ENCODE measurements around the gene VPS37D.
"Not testable (repeated sequence)": the region's sequence is repeated elsewhere in the genome, so short reads cannot be mapped to it uniquely, and the experiment has no call there.

The VPS37D gene

DNA sequence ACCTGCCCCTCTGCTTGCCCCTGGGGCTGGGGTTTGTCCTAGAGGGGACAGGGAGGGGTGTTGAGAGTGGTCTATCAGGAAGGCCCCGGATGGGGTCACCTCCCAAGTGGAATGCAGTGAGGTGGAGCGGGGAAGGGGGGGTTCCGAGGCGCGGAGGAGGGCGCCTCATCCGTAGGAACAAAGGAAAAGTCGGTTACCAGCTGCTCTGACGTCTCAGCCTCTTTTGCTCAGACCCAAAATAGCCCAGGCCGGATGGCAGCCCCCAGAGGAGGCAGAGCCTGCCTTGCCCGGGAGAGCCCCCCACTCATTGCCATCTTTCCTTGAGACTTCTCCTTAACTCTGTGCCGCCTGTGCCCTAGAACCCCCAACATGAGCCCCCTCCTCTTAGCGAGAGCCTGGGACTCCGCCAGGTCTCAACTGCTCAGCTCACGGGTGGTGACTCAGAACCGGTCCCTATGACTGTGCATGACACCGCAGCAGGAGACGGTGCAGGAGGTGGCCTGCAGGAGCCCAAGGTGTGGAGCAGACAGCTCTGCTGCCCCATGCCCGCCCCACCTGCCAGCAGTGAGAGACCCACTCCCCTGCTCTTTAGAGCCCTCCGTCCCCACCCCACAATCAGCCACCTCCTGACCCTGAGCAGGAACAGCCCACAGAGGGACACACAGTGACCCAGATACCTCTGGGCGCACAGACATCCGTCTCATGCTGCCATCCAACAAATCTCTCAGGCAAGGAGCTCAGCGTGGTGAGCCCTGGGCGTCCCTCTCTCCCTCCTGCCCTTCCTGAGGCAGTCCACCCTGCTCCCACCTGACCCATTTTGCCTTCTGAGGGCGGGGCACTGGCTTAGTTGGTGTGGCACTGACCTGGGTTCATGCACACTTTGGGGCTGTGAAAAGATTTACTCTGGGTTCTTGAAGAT lies 38.8 kb downstream of the VPS37D start:
- no peak for DNase-seq

DNA sequence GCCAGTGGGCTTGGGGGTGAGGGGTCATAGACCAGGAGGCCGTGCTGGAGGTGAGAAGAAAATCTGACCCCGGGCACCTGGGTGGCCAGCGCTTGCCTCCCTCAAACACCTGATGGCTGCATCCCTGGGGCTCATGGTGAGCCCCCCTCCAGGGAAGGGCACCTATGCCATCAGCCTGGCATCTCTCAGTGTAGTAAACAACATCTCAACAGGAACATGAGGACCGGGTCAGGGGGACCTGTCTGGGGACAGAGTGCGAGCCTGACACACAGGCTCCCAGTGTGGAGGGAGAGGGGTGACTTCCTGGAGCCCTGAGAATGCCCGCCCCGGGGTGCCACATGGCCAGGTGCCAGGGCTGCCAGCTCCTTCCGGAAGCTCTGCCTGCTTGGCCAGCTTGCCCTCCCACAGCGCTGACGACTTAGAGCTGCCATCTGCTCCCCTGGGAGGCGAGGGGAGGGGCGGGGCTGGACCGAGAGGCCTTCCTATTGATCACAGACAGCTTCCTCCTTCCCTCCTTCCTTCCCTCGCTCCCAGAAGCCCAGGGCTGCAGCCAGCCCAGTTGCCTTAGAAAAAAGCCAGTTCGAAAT lies 39.5 kb downstream of the VPS37D start:
- no peak for DNase-seq

DNA sequence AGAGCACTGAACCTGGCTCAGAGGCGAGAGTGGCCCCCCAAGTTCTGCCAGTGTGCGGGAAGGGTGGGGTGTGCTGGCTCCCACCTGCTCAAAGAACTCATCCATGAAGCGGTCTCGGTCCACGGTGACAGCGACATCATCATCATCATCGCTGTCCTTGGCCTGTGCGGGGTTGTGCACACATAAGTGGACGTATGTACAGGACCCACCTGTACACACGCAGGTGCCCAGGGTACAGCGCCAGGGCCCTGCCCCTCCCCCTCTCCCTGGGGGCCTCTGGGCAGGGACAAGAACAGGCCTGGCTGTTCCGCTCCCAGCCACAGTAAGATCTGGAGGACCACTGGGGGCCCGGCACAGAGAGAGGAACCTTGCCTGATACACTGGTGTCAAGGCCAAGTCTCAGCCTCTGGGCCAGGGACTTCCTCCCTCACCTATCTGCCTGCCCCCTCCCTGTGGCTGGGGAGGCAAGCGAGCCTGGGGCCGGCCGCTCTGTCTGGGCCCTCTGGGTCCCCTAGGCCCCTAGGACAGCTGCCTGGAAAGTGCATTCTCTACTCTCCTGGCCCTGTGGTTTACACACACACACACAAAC lies 41.4 kb downstream of the VPS37D start:
- DNase-seq = no peak

DNA sequence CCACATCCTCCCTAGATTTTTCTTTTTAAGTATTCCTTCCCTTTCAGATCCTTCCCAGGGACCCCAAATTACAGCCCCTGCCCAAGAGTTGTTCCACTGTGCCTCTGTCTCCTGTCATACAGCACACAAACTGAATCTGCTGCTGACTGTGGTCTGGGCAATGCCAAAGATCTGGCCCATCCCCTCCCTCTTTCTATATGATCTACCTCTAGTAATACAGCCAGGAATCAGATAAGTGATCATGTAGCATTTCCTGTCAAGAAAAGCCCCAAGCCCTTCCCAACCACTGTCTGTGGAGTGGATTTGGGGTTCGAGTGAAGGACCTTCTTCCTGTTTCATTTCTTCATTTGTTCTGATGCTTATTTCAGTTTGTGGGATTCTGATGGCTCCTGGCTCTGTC lies 45.1 kb downstream of the VPS37D start:
- DNase-seq = no peak

DNA sequence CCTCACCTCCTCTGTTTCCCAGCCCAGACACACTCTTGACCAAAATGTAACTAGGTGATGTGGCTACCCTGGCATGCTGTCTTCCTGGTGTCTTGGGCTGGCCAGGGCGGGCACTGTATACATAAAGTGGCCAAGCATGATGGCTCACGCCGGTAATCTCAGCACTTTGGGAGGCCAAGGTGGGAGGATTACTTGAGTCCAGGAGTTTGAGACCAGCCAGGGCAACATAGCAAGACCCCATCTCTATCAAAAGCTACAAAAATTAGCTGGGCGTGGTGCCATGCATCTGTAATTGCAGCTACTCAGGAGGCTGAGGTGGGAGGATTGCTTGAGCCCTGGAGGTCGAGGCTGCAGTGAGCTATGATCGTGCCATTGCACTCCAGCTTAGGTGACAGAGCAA lies 45.7 kb downstream of the VPS37D start:
- DNase-seq = not testable (repeated sequence)

DNA sequence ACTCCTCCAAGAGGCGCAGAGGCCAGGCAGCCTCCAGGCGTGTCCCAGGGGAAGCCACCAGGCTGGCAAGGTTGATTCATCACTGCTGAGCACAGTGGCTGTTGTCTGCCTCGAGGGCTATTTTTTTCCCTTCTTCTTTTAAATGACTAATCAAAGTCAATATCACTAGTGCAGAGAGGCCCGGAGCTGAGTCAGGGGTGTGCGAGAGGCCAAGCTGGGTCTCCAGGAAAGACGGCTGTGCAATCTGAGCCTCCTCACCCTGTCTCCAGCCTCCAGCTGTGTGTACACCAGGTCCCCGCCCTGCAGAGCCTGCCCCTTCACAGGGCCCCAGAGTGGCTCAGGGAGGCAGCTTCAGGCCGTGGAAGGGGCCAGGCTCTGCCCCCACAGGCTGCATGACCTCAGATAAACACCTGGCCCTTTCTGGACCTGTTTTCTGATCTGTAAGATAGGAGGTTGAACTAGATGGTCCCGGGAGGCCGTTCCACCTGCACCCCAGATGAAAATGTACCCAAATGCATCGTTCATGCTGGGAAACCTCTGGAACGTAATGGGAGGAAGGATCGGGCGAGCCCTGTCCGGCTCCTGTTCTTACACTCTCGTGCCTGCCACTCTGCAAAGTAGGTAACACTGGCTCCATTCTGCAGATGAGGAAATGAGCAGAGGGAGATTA lies 48.2 kb downstream of the VPS37D start:
- no peak for DNase-seq

DNA sequence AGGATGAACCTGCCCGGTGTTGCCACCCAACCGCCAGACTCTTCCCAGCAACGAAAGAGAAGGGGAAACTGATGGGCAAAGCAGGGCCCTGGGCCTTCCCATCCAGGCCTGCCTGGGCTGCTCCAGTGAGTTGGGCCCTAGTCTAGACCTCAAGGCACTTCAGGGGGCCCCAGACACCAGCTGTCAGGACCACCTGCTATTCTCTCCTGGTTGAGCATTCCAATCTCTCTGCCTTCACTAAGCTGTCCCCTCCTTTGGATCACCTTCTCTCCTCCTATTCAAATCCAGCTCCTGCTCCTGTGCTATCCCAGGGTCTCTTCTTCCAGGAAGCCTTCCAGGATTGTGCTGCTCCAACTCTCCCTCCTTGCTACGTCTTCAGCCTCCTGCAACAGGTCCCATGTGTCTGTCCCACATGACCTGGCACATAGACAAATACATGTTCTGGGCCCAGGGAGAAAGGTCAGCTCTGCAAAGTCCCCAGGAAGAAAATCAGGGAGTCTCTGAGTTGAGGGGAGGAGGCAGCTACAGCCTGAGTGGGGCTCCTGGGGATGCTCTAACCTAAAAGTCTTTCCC lies 48.8 kb downstream of the VPS37D start:
- DNase-seq = no peak

DNA sequence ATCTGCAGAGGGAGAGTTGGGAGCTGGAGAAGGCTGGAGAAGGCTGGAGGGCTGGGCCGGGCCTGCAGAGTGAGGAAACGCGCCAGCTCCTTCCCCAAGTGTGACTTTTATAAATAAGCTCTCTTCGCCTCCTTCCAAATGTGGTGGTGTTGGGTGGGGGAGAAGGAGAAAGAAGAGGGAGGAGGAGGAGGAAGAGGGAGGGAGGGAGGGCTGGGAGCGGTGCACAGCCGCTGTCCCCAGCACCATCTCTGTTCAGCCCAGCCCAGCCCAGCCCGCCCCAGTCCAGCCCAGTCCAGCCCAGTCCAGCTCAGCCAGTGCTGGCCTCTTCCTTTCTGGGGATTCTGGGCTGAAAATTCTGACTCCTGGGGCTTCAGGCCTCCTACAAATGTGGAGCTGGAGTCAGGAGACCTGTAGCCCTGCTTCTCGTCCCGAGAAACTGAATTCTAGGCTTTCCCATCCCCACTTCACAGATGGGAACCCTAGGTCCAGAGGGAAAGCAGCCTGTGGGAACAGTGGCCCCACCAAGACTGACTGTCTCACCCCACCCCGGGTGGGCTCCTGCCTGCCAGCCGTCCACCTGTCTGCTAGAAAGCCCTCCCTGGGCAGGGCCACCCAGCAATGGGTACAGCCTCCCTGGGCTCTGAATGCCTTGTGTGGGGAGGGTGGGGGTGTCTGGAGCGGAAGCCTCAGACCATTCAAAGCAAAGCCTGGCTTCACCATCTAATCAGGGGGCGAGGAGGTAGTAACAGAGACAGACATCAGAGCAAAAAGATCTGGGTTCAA lies 49.6 kb downstream of the VPS37D start:
- no peak for DNase-seq

DNA sequence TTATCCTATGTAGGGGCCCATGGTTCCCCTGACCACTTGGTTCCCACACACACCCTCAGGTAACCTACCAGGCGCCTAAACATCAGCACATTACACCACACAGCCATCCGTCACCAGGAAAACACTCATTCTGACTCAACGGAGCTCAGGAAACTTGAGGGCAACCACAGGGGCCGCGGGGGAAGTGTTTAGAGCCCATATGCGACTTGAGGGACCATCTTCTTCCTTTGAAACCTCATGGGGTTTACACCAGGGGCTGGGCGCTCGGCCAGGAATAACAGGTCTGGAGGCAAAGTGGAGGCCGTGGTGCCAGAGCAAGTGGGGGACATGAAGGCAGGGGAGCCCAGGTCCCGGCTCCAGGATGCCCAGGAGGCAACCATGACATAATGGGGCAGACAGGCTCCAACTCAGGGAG lies 50.4 kb downstream of the VPS37D start:
- DNase-seq = no peak

DNA sequence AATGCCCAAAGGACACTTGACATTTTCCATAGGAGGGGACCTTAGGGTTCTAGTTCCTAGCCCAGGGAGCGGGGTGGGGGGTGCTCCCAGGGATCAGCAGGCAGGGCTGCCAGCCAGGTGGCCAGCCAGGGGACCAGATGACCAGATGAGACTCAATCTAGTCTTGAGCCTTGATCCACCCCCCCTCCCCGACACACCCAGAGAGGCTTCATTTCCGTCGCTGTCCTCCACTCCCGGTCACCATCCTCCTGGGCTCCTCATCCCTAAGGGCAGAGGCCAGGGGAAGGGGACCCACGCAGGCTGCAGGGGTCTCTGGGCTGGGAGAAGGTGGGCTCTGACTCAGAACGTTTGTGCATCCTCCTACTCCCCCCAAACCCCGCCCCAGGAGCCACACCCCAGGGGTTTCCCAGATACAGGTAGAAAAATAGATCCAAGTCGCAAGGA lies 50.8 kb downstream of the VPS37D start:
- no peak for DNase-seq

DNA sequence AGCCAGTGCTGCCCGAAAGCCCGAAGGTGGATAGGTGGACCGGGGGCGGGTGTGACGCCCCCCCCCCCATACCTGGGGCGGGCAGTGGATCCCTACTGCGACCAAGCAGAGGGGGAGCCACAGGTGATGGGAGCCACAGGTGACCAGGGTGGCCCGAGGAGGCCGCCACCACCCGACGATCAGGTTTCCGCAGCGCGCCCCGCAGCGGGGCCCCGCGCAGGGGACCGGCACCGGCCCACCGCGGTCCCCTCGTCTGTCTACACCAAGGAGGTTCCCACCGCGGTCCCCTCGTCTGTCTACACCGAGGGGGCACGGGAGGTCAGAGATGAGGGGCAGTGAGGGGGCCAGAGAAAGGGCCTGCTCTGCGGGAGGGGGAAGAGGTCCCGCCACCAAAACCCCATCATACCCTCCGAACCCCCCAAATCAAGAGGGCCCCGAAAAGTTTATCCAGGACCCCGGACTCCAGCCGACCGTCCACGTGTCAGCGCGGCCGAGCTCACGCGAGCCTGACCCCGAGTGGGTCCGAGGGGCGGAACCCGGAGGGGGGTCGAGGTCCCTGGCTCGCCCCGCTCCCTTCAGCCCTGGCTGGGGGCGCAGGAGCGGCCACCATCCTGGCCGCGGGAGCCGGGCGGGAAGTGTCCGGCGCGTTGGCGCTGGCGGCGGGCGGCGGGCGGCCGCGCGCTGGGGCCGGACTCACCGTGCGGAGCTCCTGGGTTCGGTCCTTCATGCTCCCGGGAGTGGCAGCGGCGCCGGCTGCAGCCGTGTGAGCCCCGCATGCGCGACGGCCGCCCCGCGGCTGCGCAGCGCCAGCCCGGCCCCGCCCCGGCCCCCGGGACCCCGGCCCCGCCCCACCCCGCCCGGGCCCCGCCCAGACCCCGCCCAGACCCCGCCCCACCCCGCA lies 51.5 kb downstream of the VPS37D start, which contains the start of gene STX1A:
TSS of gene STX1A (minus strand) at position 765 of the 901 bp plus-strand sequence. CDS start at position 727, 38 bp downstream.
- DNase-seq = peak; percentile 50 to 66

DNA sequence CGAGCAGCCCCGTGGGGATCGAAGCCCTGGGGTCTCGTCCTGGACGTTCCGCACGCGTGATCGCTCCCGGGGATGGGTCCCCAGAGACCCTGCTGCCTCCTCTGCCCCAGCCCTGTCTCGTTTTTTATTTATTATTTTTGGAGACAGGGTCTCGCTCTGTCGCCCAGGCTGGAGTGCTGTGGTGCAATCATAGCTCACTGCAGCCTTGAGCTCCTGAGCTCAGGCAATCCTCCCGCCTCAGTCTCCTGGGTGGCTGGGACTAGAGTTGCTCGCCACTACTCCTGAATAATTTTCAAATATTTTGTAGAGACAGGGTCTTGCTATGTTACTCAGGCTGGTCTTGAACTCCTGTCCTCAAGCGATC lies 52.2 kb downstream of the VPS37D start:
- DNase-seq = no peak

DNA sequence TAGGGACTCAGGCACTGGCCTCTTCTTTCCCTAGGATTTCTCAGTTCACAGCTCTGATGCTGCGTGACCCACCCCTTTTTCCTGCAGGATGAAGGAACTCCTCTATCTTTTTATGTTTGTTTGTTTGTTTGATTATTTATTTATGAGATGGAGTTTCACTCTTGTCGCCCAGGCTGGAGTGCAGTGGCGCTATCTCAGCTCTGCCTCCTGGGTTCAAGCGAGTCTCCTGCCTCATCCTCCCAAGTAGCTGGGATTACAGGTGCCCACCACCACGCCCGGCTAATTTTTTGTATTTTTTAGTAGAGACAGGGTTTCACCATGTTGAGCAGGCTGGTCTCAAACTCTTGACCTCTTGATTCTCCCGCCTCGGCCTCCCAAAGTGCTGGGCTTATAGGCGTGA lies 52.8 kb downstream of the VPS37D start:
- DNase-seq = not testable (repeated sequence)

DNA sequence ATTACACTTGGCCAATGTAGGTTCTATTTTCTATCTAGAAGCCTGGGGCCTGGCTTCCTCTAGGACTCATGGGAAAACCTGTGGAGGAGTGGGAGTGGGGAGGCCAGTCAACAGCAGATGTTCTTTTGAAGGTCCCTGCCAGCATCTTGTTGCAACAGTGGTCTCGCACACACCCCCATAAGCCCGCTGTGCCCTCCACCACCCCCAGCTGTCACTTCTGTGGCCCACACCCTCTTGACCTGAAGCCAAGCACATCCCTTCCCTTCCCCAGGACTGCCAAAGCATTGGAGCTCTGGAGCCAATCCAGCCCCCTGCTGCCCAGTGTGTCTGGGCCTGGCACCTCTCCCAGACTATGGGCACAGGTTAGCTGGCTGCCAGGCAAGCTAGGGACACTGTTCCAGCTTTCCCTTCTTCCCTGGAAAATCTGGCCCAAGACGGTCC lies 53.8 kb downstream of the VPS37D start:
- DNase-seq = no peak

Data from NCI-H1930 (cell line).